Endodermal cell (in vitro differentiated cells): ENCODE data around the gene SCGB1A1. TPM values are rescaled to one million over a fixed set of nuclear protein-coding genes. Genes with fewer than 3 reads are reported as not detected.

Source experiments
- DNase-seq: peaks from one replicate; pipeline ENCODE4 v3.0.0-alpha.2; 2017
- H3K27ac ChIP-seq: 2 replicates; pipeline ENCODE4 v1.5.1; 2013; ENCODE audit warnings: mild to moderate bottlenecking, low read depth, low read length, moderate library complexity
- H3K27me3 ChIP-seq: 2 replicates; pipeline ENCODE4 v1.6.1; 2013; ENCODE audit warnings: mild to moderate bottlenecking, low read length, moderate library complexity; ENCODE audit not compliant: insufficient read depth, control insufficient read depth, poor library complexity, severe bottlenecking
- H3K36me3 ChIP-seq: 2 replicates; pipeline ENCODE4 v1.7.0; 2013; ENCODE audit warnings: mild to moderate bottlenecking, low read length, moderate library complexity; ENCODE audit not compliant: control insufficient read depth, insufficient read depth
- H3K4me1 ChIP-seq: one replicate; pipeline ENCODE4 v1.7.0; 2013; ENCODE audit warnings: low read length; ENCODE audit not compliant: control insufficient read depth, insufficient read depth
- H3K4me3 ChIP-seq: 2 replicates; pipeline ENCODE4 v1.5.1; 2013; ENCODE audit warnings: mild to moderate bottlenecking, low read length, moderate library complexity
- H3K9ac ChIP-seq: 2 replicates; pipeline ENCODE4 v1.6.1; 2013; ENCODE audit warnings: mild to moderate bottlenecking, low read length, moderate library complexity; ENCODE audit not compliant: poor library complexity, severe bottlenecking; ENCODE audit errors: extremely low read depth
- H3K9me3 ChIP-seq: 2 replicates; pipeline ENCODE4 v1.6.1; 2013; ENCODE audit warnings: mild to moderate bottlenecking, low read length, moderate library complexity; ENCODE audit not compliant: control insufficient read depth
- H3K27ac Mint-ChIP-seq: 2 replicates; pipeline ENCODE4 v1.8.0; 2020; ENCODE audit warnings: mixed read lengths
- H3K27me3 Mint-ChIP-seq: 2 replicates; pipeline ENCODE4 v1.8.0; 2021; ENCODE audit warnings: mild to moderate bottlenecking, mixed read lengths; ENCODE audit not compliant: insufficient read depth
- H3K36me3 Mint-ChIP-seq: 2 replicates; pipeline ENCODE4 v1.8.0; 2020; ENCODE audit warnings: low read depth, mixed read lengths
- H3K4me1 Mint-ChIP-seq: 2 replicates; pipeline ENCODE4 v1.8.0; 2020; ENCODE audit warnings: mixed read lengths
- H3K4me3 Mint-ChIP-seq: 2 replicates; pipeline ENCODE4 v1.8.0; 2020; ENCODE audit warnings: mild to moderate bottlenecking, moderate library complexity, mixed read lengths
- H3K9me3 Mint-ChIP-seq: 2 replicates; pipeline ENCODE4 v1.8.0; 2020; ENCODE audit warnings: mild to moderate bottlenecking, mixed read lengths
- CTCF ChIP-seq: fragments of 200-600 bp; sonication (generic); conservative IDR thresholded peaks from 2 replicates; pipeline ENCODE4 v1.5.0; 2021; ENCODE audit warnings: antibody characterized with exemption, mild to moderate bottlenecking
- WGBS, 2 experiments: methylation state at CpG; one replicate each; pipeline versions ENCODE4 v1.1.5 to v1.1.7; 2013; ENCODE audit warnings: missing lambda C conversion rate in 2 of 2, mixed read lengths in 1 of 2; ENCODE audit not compliant: insufficient coverage in 1 of 2, insufficient read length in 1 of 2; 5-methylcytosine and 5-hydroxymethylcytosine counted together
- total RNA-seq, 2 donors: library from RNA; stranded (reverse); fragmentation: NEBNext Ultra II Directional in 1 of 2; extraction: Animal tissue kit (Norgen Biotek cat#: 25700) in 1 of 2; gene quantifications; 2 replicates in 1 of 2; 3 replicates in 1 of 2; pipeline ENCODE4 v1.2.1, GENCODE V29; 2021

SCGB1A1 gene
- total RNA-seq, 2 donors from 2014 or later, result not detected

- WGBS, 2 experiments, result 91 to 93% methylated on average over 7 of the region's 7 CpGs
- H3K9me3 ChIP-seq, result no peaks in the 10 kb centered on the region
- peaks cover 28% of the 10 kb centered on the region for H3K27me3 Mint-ChIP-seq
- DNase-seq, result peak; percentile 36
- H3K4me1 Mint-ChIP-seq, result peaks cover 36% of the 10 kb centered on the region
- no peak overlapping the region for H3K27ac Mint-ChIP-seq
- no peak for TF ChIP-seq CTCF
- no peaks in the 10 kb centered on the region for H3K9me3 Mint-ChIP-seq
- H3K36me3 Mint-ChIP-seq, result no peaks in the 10 kb centered on the region
- no peak overlapping the region for H3K9ac ChIP-seq
- H3K27me3 ChIP-seq, result no peaks in the 10 kb centered on the region
- H3K27ac ChIP-seq, result no peak overlapping the region
- no peak overlapping the region for H3K4me3 ChIP-seq
- H3K4me1 ChIP-seq, result peaks cover 14% of the 10 kb centered on the region
- no peaks in the 10 kb centered on the region for H3K36me3 ChIP-seq
- no peak overlapping the region for H3K4me3 Mint-ChIP-seq
Measured at GRCh38 chr11:62421996-62422395, 3.2 kb downstream of the SCGB1A1 start.

GRCh38 chr11:62423012-62423411 lies 4.2 kb downstream of the SCGB1A1 start:
- no peaks in the 10 kb centered on the region for H3K9me3 ChIP-seq
- 84% methylated on average over 4 of the region's 4 CpGs; no CpG with 5 or more reads in 1 of the 2 experiments for WGBS, 2 experiments
- peaks cover 28% of the 10 kb centered on the region for H3K27me3 Mint-ChIP-seq

GRCh38 chr11:62427630-62428233 lies 8.9 kb downstream of the SCGB1A1 start:
- Mint-ChIP-seq H3K27me3 (peaks cover 18% of the 10 kb centered on the region), H3K9me3 (peaks cover 7% of the 10 kb centered on the region), H3K4me1 (peaks cover 30% of the 10 kb centered on the region), H3K4me3 (no peak overlapping the region), H3K36me3 (no peaks in the 10 kb centered on the region), H3K27ac (peak overlapping the region; percentile 36)
- Histone ChIP-seq H3K27ac (no peak overlapping the region), H3K9me3 (no peaks in the 10 kb centered on the region), H3K36me3 (no peaks in the 10 kb centered on the region), H3K4me3 (no peak overlapping the region), H3K9ac (no peak overlapping the region), H3K4me1 (peaks cover 5% of the 10 kb centered on the region), H3K27me3 (no peaks in the 10 kb centered on the region)
- peak; percentile 42 for DNase-seq
- 87 to 91% methylated on average over 6 of the region's 6 CpGs for WGBS, 2 experiments
- TF ChIP-seq CTCF, result no peak

More at GRCh38 chr11:62423012-62423411, 4.2 kb downstream of the SCGB1A1 start:
- DNase-seq, result peak; percentile 26
- no peaks in the 10 kb centered on the region for H3K36me3 ChIP-seq
- peaks cover 14% of the 10 kb centered on the region for H3K4me1 ChIP-seq
- H3K27ac ChIP-seq, result no peak overlapping the region
- H3K4me3 Mint-ChIP-seq, result no peak overlapping the region
- no peak overlapping the region for H3K9ac ChIP-seq
- TF ChIP-seq CTCF, result no peak
- H3K4me3 ChIP-seq, result no peak overlapping the region
- no peaks in the 10 kb centered on the region for H3K36me3 Mint-ChIP-seq
- H3K9me3 Mint-ChIP-seq, result no peaks in the 10 kb centered on the region
- no peaks in the 10 kb centered on the region for H3K27me3 ChIP-seq
- H3K27ac Mint-ChIP-seq, result no peak overlapping the region
- peaks cover 37% of the 10 kb centered on the region for H3K4me1 Mint-ChIP-seq
